ENCODE results near the gene REXO1. TPM values are rescaled to one million over a fixed set of nuclear protein-coding genes. Genes with fewer than 3 reads are reported as not detected.

Gene REXO1
- total RNA-seq, 1 donor from 2014 or later: 59.7 TPM

- intact Hi-C loops (cut with micrococcal nuclease): no loop called here
Measured at GRCh38 chr19:1851654-1852580, 3.6 kb upstream of the REXO1 start.

- intact Hi-C loops (cut with micrococcal nuclease): no loop called here
Measured at GRCh38 chr19:1850809-1851653, 2.7 kb upstream of the REXO1 start.

- intact Hi-C loops (cut with micrococcal nuclease): no loop called here
Measured at GRCh38 chr19:1849886-1850398, 1.7 kb upstream of the REXO1 start.

GRCh38 chr19:1849132-1849474, 820 bp upstream of the REXO1 start:
- intact Hi-C loops (cut with micrococcal nuclease): no loop called here

- intact Hi-C loops (cut with micrococcal nuclease): loop anchor here (1.0 kb wide), 3 partner anchors 36 to 195 kb away; partner anchors contain the start of genes ABHD17A and ATP8B3
Measured at GRCh38 chr19:1847684-1848398, 442 bp downstream of the REXO1 start.

GRCh38 chr19:1847348-1847683, 967 bp downstream of the REXO1 start:
- intact Hi-C loops (cut with micrococcal nuclease): no loop called here

GRCh38 chr19:1846517-1847204, 1.6 kb downstream of the REXO1 start:
- intact Hi-C loops (cut with micrococcal nuclease): no loop called here

GRCh38 chr19:1845642-1846041, 2.6 kb downstream of the REXO1 start:
- intact Hi-C loops (cut with micrococcal nuclease): no loop called here

GRCh38 chr19:1845125-1845515, 3.2 kb downstream of the REXO1 start:
- intact Hi-C loops (cut with micrococcal nuclease): no loop called here

- intact Hi-C loops (cut with micrococcal nuclease): no loop called here
Measured at GRCh38 chr19:1844513-1845124, 3.7 kb downstream of the REXO1 start.

GRCh38 chr19:1843646-1844394, 4.5 kb downstream of the REXO1 start:
- intact Hi-C loops (cut with micrococcal nuclease): no loop called here

- intact Hi-C loops (cut with micrococcal nuclease): no loop called here
Measured at GRCh38 chr19:1843116-1843515, 5.2 kb downstream of the REXO1 start.

- intact Hi-C loops (cut with micrococcal nuclease): no loop called here
Measured at GRCh38 chr19:1841209-1841924, 6.9 kb downstream of the REXO1 start.

- intact Hi-C loops (cut with micrococcal nuclease): no loop called here
Measured at GRCh38 chr19:1840541-1841115, 7.7 kb downstream of the REXO1 start.

- intact Hi-C loops (cut with micrococcal nuclease): no loop called here
Measured at GRCh38 chr19:1839658-1840540, 8.4 kb downstream of the REXO1 start.

GRCh38 chr19:1837625-1838105, 10.6 kb downstream of the REXO1 start:
- intact Hi-C loops (cut with micrococcal nuclease): no loop called here

- intact Hi-C loops (cut with micrococcal nuclease): no loop called here
Measured at GRCh38 chr19:1837222-1837565, 11.1 kb downstream of the REXO1 start.
